Loucy (cell line): Measurements from ENCODE around the gene SERPING1.

Experiments
- H2AFZ ChIP-seq: fragments of 200-600 bp; sonication (generic); 2 replicates; pipeline ENCODE4 v1.6.0; 2016; ENCODE audit warnings: antibody characterized with exemption, mild to moderate bottlenecking, low read length, moderate library complexity
- H3F3A ChIP-seq: fragments of 200-600 bp; 2 replicates; pipeline ENCODE4 v1.6.0; 2016; ENCODE audit warnings: antibody characterized with exemption, low read depth, mild to moderate bottlenecking
- H3K27me3 ChIP-seq: fragments of 200-600 bp; sonication (generic); 2 replicates; pipeline ENCODE4 v1.6.1; 2014; ENCODE audit warnings: low read length, mild to moderate bottlenecking; ENCODE audit not compliant: insufficient read depth, poor library complexity, severe bottlenecking
- H3K36me3 ChIP-seq: fragments of 200-600 bp; sonication (generic); 2 replicates; pipeline ENCODE4 v1.6.1; 2016; ENCODE audit warnings: low read length; ENCODE audit not compliant: insufficient read depth
- H3K4me1 ChIP-seq: fragments of 200-600 bp; sonication (generic); 2 replicates; pipeline ENCODE4 v1.5.1; 2014; ENCODE audit warnings: low read length, mild to moderate bottlenecking; ENCODE audit not compliant: insufficient read depth, poor library complexity, severe bottlenecking
- H3K4me2 ChIP-seq: fragments of 200-600 bp; sonication (generic); 2 replicates; pipeline ENCODE4 v1.6.0; 2014; ENCODE audit warnings: antibody characterized with exemption, low read length, low read depth, mild to moderate bottlenecking; ENCODE audit not compliant: poor library complexity, severe bottlenecking
- H3K4me3 ChIP-seq: fragments of 200-600 bp; sonication (generic); 2 replicates; pipeline ENCODE4 v1.5.1; 2014; ENCODE audit warnings: low read length, mild to moderate bottlenecking, mixed read lengths; ENCODE audit not compliant: poor library complexity, severe bottlenecking
- H3K79me2 ChIP-seq: fragments of 200-600 bp; sonication (generic); 2 replicates; pipeline ENCODE4 v1.6.1; 2014; ENCODE audit warnings: low read length; ENCODE audit not compliant: insufficient read depth
- H3K9ac ChIP-seq: fragments of 200-600 bp; sonication (generic); 2 replicates; pipeline ENCODE4 v1.6.0; 2014; ENCODE audit warnings: mild to moderate bottlenecking, low read depth, low read length, moderate library complexity; ENCODE audit not compliant: poor library complexity, severe bottlenecking
- H3K9me2 ChIP-seq: fragments of 200-600 bp; sonication (generic); replicated peaks from 2 replicates; pipeline ENCODE4 v1.6.1; 2016; ENCODE audit warnings: low read depth, low read length, mixed read lengths
- H3K9me3 ChIP-seq: fragments of 200-600 bp; sonication (generic); 2 replicates; pipeline ENCODE4 v1.6.1; 2014; ENCODE audit warnings: mild to moderate bottlenecking, antibody characterized with exemption, low read length, low read depth; ENCODE audit not compliant: insufficient read depth
- H4K20me1 ChIP-seq: fragments of 200-600 bp; sonication (generic); 2 replicates; pipeline ENCODE4 v1.6.0; 2014; ENCODE audit warnings: antibody characterized with exemption, low read length, mild to moderate bottlenecking; ENCODE audit not compliant: insufficient read depth, poor library complexity, severe bottlenecking
- CTCF ChIP-seq: fragments of 200-600 bp; sonication (generic); conservative IDR thresholded peaks from 2 replicates; pipeline ENCODE4 v1.5.1; 2014; ENCODE audit warnings: mild to moderate bottlenecking, antibody characterized with exemption, low read length
- EZH2phosphoT487 ChIP-seq: fragments of 200-600 bp; IDR thresholded peaks from 2 replicates; pipeline ENCODE4 v1.6.1; 2018; ENCODE audit warnings: antibody characterized with exemption, mild to moderate bottlenecking, moderate library complexity, borderline replicate concordance

SERPING1 gene

DNA sequence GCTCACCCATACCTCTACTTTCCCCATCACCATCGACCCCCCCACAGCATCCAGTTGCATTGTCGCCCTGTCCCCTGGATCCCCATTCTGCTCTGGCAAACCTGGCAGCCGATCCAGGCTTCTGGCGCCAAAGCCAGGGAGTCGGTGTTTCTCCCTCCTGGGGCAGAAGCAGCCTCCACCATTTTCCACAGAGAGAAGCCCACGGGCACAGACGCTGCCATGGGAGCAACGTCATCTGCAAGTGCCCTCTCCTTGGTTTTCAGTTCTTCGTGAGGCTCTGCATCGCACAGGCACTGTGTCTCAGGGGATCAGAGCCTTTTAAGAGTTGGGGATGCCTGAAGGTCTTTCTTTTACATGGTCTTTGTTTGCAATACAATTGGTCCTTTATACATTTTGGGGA is 49.9 kb downstream of the SERPING1 start:
- H3K9me3 ChIP-seq, result no peaks in the 10 kb centered on the region
- TF ChIP-seq EZH2phosphoT487 (no peak), CTCF (no peak)
- no peaks in the 10 kb centered on the region for H3K27me3 ChIP-seq
- H4K20me1 ChIP-seq, result no peaks in the 10 kb centered on the region
- H3K9ac ChIP-seq, result peak overlapping the region; percentile 64
- no peak overlapping the region for H2AFZ ChIP-seq
- no peaks in the 10 kb centered on the region for H3K79me2 ChIP-seq
- no peaks in the 10 kb centered on the region for H3F3A ChIP-seq
- peaks cover 56% of the 10 kb centered on the region for H3K4me1 ChIP-seq
- no peaks in the 10 kb centered on the region for H3K9me2 ChIP-seq
- peak overlapping the region; percentile 80 for H3K4me2 ChIP-seq
- H3K36me3 ChIP-seq, result no peaks in the 10 kb centered on the region
- H3K4me3 ChIP-seq, result no peak overlapping the region

DNA sequence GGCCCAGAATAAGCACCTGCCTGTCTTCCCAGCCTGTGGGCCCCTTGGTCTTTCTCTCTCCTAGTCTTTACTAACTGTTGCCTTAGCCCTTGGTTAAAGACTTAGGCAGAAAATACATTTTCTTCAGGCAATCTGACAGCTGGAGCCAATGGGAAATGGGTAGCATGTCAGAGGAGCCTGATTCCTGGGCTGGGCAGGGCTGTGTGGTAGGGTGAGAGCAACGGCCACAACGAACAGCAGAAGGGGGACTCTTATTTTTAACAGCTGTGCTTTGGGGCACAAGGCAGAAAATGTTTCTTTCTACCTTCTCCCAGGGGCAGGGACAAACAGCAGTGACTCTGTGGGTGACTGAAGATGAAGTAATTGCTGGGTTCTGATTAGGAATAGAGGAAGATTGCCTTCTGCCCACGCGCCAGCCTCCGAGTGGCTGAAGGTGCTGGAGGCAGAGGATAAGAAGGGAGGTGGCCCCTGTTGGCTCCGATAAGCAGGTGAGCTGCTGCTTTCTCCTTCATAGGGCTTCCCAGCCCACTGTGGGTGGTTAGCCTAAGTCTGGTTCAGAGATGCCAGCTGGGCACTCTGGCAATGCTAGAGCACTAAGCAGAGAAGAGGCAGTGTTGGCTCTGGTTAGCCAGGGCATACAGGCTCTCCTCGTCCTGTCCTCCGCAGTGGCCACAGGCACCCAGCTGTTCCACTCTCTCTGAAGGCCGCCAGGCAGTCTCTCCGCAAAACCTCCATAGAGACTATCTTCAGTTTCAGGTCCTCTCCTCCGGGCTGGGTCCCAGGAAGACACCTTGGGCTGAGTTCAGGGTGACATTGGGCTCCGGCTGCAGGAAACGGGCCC is 50.7 kb downstream of the SERPING1 start:
- H3K4me3 ChIP-seq, result peak overlapping the region; percentile 68
- no peaks in the 10 kb centered on the region for H3K9me2 ChIP-seq
- H3K9me3 ChIP-seq, result no peaks in the 10 kb centered on the region
- no peaks in the 10 kb centered on the region for H3K79me2 ChIP-seq
- peak overlapping the region; percentile 80 for H3K4me2 ChIP-seq
- H2AFZ ChIP-seq, result no peak overlapping the region
- no peaks in the 10 kb centered on the region for H4K20me1 ChIP-seq
- peak overlapping the region; percentile 64 for H3K9ac ChIP-seq
- no peaks in the 10 kb centered on the region for H3F3A ChIP-seq
- no peak for TF ChIP-seq CTCF
- no peak for TF ChIP-seq EZH2phosphoT487
- no peaks in the 10 kb centered on the region for H3K36me3 ChIP-seq
- peaks cover 63% of the 10 kb centered on the region for H3K4me1 ChIP-seq
- no peaks in the 10 kb centered on the region for H3K27me3 ChIP-seq

GRCh38 chr11:57648801-57649735 is 51.6 kb downstream of the SERPING1 start:
- Histone ChIP-seq H3K36me3 (no peaks in the 10 kb centered on the region), H3F3A (no peaks in the 10 kb centered on the region), H4K20me1 (no peaks in the 10 kb centered on the region), H3K4me3 (peak overlapping the region; percentile 68), H3K27me3 (no peaks in the 10 kb centered on the region), H3K79me2 (no peaks in the 10 kb centered on the region), H2AFZ (no peak overlapping the region), H3K4me2 (peak overlapping the region; percentile 80), H3K4me1 (peaks cover 56% of the 10 kb centered on the region), H3K9me2 (no peaks in the 10 kb centered on the region), H3K9ac (peak overlapping the region; percentile 64), H3K9me3 (no peaks in the 10 kb centered on the region)
- TF ChIP-seq EZH2phosphoT487 (no peak), CTCF (no peak)
